Ovary (tissue), 3 donors: ENCODE data around the gene ADI1.

Experiments used
- POLR2A ChIP-seq: fragments of 450-650 bp; IDR thresholded peaks from one replicate; pipeline ENCODE4 v1.6.1; 2017; ENCODE audit warnings: antibody characterized with exemption, mild to moderate bottlenecking, moderate library complexity
- TF ChIP-seq, protein P1 (sequence below), 3 donors: fragments of 450-650 bp in 2 of 3; fragments of 200-600 bp in 1 of 3; IDR thresholded peaks; one replicate each; pipeline versions ENCODE4 v1.5.1 to v1.8.0; 2016 to 2022; ENCODE audit warnings: antibody characterized with exemption in 3 of 3, mild to moderate bottlenecking in 1 of 3
- donor health status: DM: no; HTN: no; CAD: no.

DNA sequence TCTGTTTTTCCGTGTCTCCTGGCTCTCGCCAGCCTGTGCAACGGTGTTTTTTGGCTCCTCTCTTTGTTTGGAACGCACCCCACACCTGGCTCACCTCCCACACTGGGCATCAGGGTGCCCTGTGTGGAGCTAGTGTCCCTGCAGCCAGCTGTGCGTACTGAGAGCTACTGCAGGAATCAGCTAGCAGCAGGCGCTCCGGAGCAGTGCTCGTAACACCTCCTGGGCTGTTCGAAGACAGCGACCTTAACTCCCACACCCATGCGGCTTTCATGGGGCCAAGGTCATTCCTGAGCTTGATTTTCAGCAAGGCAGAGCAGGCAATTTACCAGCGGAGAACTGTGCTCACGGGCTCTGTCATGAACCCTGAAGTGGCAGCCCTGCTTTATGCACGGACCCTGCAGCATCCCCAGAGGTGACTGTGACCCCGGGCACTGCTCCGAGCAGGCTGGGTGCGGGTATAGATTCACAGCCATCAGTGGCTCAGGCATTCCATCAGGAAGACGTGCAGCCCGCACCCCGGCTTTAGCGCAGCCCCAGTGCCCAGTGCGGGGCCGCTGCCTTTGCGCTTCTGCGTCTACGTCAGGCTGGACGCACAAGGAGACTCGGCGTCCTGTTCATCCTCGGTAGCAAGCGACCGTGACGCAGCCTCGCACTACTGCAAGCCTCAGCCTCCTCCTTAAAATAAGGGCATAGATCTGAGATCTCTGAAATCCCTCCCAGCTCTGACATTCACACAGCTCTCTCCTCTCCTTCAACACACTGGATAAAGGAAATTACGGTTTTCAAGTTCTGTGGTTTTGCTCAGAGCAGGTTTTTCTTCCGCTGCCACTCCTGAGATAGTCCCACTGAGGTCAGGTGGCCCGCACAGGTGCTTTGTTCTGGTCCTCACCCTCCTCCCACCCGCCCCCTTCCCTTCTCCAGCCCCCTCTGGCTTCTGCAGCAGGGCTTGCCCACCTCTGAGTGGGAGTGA, 58.2 kb downstream of the ADI1 start:
- no peak for TF ChIP-seq POLR2A
- TF ChIP-seq, protein P1, sequence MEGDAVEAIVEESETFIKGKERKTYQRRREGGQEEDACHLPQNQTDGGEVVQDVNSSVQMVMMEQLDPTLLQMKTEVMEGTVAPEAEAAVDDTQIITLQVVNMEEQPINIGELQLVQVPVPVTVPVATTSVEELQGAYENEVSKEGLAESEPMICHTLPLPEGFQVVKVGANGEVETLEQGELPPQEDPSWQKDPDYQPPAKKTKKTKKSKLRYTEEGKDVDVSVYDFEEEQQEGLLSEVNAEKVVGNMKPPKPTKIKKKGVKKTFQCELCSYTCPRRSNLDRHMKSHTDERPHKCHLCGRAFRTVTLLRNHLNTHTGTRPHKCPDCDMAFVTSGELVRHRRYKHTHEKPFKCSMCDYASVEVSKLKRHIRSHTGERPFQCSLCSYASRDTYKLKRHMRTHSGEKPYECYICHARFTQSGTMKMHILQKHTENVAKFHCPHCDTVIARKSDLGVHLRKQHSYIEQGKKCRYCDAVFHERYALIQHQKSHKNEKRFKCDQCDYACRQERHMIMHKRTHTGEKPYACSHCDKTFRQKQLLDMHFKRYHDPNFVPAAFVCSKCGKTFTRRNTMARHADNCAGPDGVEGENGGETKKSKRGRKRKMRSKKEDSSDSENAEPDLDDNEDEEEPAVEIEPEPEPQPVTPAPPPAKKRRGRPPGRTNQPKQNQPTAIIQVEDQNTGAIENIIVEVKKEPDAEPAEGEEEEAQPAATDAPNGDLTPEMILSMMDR (IDR thresholded peaks at IDR 0.05) = no peak
